ENCODE measurements around the gene FADS3. TPM values are rescaled to one million over a fixed set of nuclear protein-coding genes. Genes with fewer than 3 reads are reported as not detected.

The FADS3 gene
- total RNA-seq, 2 donors from 2014 or later: 6.9 to 18.7 TPM

- ATAC-seq (no peak), DNase-seq (no peak)
- intact Hi-C loops (cut with DNase I, micrococcal nuclease): no loop called here
Measured at GRCh38 chr11:61850687-61851086, 40.7 kb downstream of the FADS3 start.

- DNase-seq (no peak), ATAC-seq (no peak)
- intact Hi-C loops (cut with DNase I, micrococcal nuclease): no loop called here
Measured at GRCh38 chr11:61848631-61849030, 42.7 kb downstream of the FADS3 start.

- ATAC-seq (no peak), DNase-seq (no peak)
- intact Hi-C loops (cut with DNase I, micrococcal nuclease): no loop called here
Measured at GRCh38 chr11:61847914-61848581, 43.3 kb downstream of the FADS3 start.

GRCh38 chr11:61846362-61847020, 44.9 kb downstream of the FADS3 start:
- ATAC-seq (no peak), DNase-seq (no peak)
- intact Hi-C loops (cut with DNase I, micrococcal nuclease): no loop called here

GRCh38 chr11:61844909-61845565, 46.3 kb downstream of the FADS3 start:
- DNase-seq (no peak), ATAC-seq (no peak)
- intact Hi-C loops (cut with DNase I, micrococcal nuclease): no loop called here

- DNase-seq (no peak), ATAC-seq (no peak)
- intact Hi-C loops (cut with DNase I, micrococcal nuclease): no loop called here
Measured at GRCh38 chr11:61842528-61842820, 48.9 kb downstream of the FADS3 start.

GRCh38 chr11:61841636-61842527, 49.5 kb downstream of the FADS3 start:
- intact Hi-C loops (cut with DNase I, micrococcal nuclease): no loop called here
- ATAC-seq (no peak), DNase-seq (no peak)

- DNase-seq: no peak
- ATAC-seq: no peak
- intact Hi-C loops (cut with DNase I, micrococcal nuclease): no loop called here
Measured at GRCh38 chr11:61840371-61840770, 51.0 kb downstream of the FADS3 start.

- intact Hi-C loops (cut with DNase I, micrococcal nuclease): no loop called here
- DNase-seq (no peak), ATAC-seq (no peak)
Measured at GRCh38 chr11:61839742-61840141, 51.6 kb downstream of the FADS3 start.

- ATAC-seq: no peak
Measured at GRCh38 chr11:61838921-61839320, 52.4 kb downstream of the FADS3 start.

GRCh38 chr11:61838501-61838900, 52.8 kb downstream of the FADS3 start:
- DNase-seq: no peak
- intact Hi-C loops (cut with DNase I, micrococcal nuclease): no loop called here
- no peak for ATAC-seq

More at GRCh38 chr11:61838921-61839320, 52.4 kb downstream of the FADS3 start:
- intact Hi-C loops (cut with DNase I, micrococcal nuclease): no loop called here
- no peak for DNase-seq

- ATAC-seq: no peak
- intact Hi-C loops (cut with DNase I, micrococcal nuclease): no loop called here
- DNase-seq: no peak
Measured at GRCh38 chr11:61837411-61838005, 53.8 kb downstream of the FADS3 start.

- DNase-seq: no peak
- ATAC-seq: no peak
- intact Hi-C loops (cut with DNase I, micrococcal nuclease): no loop called here
Measured at GRCh38 chr11:61836193-61836592, 55.2 kb downstream of the FADS3 start.

GRCh38 chr11:61834278-61835048, 56.9 kb downstream of the FADS3 start:
- intact Hi-C loops (cut with DNase I, micrococcal nuclease): no loop called here
- ATAC-seq (peak; percentile 21), DNase-seq (peak in 1 of 2 donors; percentile 13)

- no peak for DNase-seq
- intact Hi-C loops (cut with DNase I, micrococcal nuclease): no loop called here
- no peak for ATAC-seq
Measured at GRCh38 chr11:61833926-61834277, 57.4 kb downstream of the FADS3 start.

- no peak for ATAC-seq
- intact Hi-C loops (cut with DNase I, micrococcal nuclease): no loop called here
- DNase-seq: no peak
Measured at GRCh38 chr11:61833471-61833870, 57.9 kb downstream of the FADS3 start.

GRCh38 chr11:61832754-61833153, 58.6 kb downstream of the FADS3 start:
- intact Hi-C loops (cut with DNase I, micrococcal nuclease): no loop called here
- ATAC-seq: no peak
- no peak for DNase-seq

GRCh38 chr11:61832207-61832606, 59.1 kb downstream of the FADS3 start:
- intact Hi-C loops (cut with DNase I, micrococcal nuclease): no loop called here
- ATAC-seq: no peak
- DNase-seq: no peak
